Measurements from ENCODE around the gene IQSEC3.

DNA sequence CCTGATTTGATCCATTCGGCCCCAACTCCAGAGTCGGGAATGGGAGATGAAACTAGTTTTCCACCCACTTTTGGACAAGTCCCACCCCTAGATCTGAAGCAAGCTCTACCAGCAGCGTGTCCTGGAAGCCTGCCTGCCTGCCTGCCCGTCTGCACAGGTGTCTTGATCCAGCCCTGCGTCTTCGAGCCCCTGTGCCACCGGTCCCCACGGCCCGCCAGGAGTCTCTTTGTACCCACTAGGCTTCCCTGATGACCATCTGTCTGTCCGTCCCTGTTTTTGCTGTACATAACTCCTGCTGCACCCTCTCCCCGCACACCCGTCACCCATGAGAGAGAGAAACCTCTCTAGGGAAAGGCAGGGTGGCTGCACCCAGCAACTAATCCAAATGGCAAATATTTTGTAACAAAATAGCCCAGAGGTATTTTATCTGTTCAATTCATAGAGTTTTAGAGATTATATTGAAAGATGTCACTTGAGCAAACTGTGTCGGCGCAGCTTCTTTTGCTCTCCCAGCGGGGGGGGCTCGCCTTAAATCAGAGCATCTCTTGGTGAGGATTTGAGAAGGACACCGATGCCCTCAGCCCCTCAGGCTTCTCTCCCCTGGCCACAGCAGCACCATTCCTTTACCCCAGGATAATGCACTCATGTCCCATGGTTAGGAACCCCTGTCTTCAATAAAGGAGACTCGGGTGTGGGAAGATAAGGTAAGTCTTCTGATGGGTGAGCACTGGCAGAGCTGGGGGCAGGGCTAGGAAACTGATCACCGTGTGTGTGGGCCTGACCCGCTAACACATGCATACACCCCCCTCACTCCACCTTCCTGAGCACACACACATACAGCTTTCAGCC lies 111.6 kb downstream of the IQSEC3 start:
- TF ChIP-seq, protein P1, sequence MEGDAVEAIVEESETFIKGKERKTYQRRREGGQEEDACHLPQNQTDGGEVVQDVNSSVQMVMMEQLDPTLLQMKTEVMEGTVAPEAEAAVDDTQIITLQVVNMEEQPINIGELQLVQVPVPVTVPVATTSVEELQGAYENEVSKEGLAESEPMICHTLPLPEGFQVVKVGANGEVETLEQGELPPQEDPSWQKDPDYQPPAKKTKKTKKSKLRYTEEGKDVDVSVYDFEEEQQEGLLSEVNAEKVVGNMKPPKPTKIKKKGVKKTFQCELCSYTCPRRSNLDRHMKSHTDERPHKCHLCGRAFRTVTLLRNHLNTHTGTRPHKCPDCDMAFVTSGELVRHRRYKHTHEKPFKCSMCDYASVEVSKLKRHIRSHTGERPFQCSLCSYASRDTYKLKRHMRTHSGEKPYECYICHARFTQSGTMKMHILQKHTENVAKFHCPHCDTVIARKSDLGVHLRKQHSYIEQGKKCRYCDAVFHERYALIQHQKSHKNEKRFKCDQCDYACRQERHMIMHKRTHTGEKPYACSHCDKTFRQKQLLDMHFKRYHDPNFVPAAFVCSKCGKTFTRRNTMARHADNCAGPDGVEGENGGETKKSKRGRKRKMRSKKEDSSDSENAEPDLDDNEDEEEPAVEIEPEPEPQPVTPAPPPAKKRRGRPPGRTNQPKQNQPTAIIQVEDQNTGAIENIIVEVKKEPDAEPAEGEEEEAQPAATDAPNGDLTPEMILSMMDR (IDR thresholded peaks at IDR 0.05) = no peak
- no peak for TF ChIP-seq SIN3A (IDR thresholded peaks at IDR 0.05; ENCODE audit: borderline replicate concordance, insufficient read depth, low read depth, low read length)
